Keratinocyte (primary cell): Measurements from ENCODE around the gene PRKN. TPM values are rescaled to one million over a fixed set of nuclear protein-coding genes. Genes with fewer than 3 reads are reported as not detected.

Source experiments
- DNase-seq: peaks from one replicate; pipeline ENCODE4 v3.0.0-alpha.2; 2011; ENCODE audit warnings: low read depth, missing footprints, low spot score
- FAIRE-seq: peaks from 2 replicates; lab custom pipeline; 2011; peaks lifted over from hg19 to GRCh38; lab: Jason Lieb, UNC
- H2AFZ ChIP-seq: 2 replicates; pipeline ENCODE4 v1.6.0; 2012; ENCODE audit warnings: low read length, control low read depth, inconsistent platforms; ENCODE audit not compliant: control insufficient read depth
- H3K27ac ChIP-seq: 2 replicates; pipeline ENCODE4 v1.5.1; 2011; ENCODE audit warnings: low read length; ENCODE audit not compliant: control insufficient read depth, insufficient read depth
- H3K27me3 ChIP-seq: 3 replicates; pipeline ENCODE4 v1.6.0; 2011; ENCODE audit warnings: low read length; ENCODE audit not compliant: control insufficient read depth, insufficient read depth; ENCODE audit errors: extremely low read depth
- H3K36me3 ChIP-seq, 2 experiments: 2 replicates in 1 of 2; 3 replicates in 1 of 2; pipeline ENCODE4 v1.5.1; 2011; ENCODE audit warnings: low read length in 2 of 2, mild to moderate bottlenecking in 1 of 2; ENCODE audit not compliant: control insufficient read depth in 2 of 2, insufficient read depth in 2 of 2; ENCODE audit errors: extremely low read depth in 1 of 2
- H3K4me1 ChIP-seq: 3 replicates; pipeline ENCODE4 v1.5.1; 2011; ENCODE audit warnings: low read length; ENCODE audit not compliant: control insufficient read depth, insufficient read depth; ENCODE audit errors: extremely low read depth
- H3K4me2 ChIP-seq: 3 replicates; pipeline ENCODE4 v1.6.0; 2011; ENCODE audit warnings: low read depth, low read length; ENCODE audit not compliant: control insufficient read depth, insufficient read depth; ENCODE audit errors: extremely low read depth
- H3K4me3 ChIP-seq, 3 experiments: fragments of 200-600 bp in 1 of 3; sonication (generic) in 1 of 3; 2 replicates in 2 of 3; 3 replicates in 1 of 3; pipeline ENCODE4 v1.5.1; 2011 to 2016; ENCODE audit warnings: low read length in 3 of 3, mild to moderate bottlenecking in 3 of 3, control low read depth in 2 of 3, inconsistent platforms in 1 of 3, low read depth in 1 of 3, mixed read lengths in 1 of 3, mixed run types in 1 of 3, moderate library complexity in 1 of 3; ENCODE audit not compliant: control insufficient read depth in 2 of 3, insufficient read depth in 2 of 3; ENCODE audit errors: extremely low read depth in 1 of 3
- H3K79me2 ChIP-seq: 2 replicates; pipeline ENCODE4 v1.6.0; 2012; ENCODE audit warnings: low read length; ENCODE audit not compliant: control insufficient read depth, insufficient read depth
- H3K9ac ChIP-seq: 3 replicates; pipeline ENCODE4 v1.6.0; 2011; ENCODE audit warnings: low read length; ENCODE audit not compliant: control insufficient read depth, insufficient read depth; ENCODE audit errors: extremely low read depth
- H3K9me1 ChIP-seq: 3 replicates; pipeline ENCODE4 v1.6.0; 2011; ENCODE audit warnings: low read length; ENCODE audit not compliant: control insufficient read depth, insufficient read depth; ENCODE audit errors: extremely low read depth
- H3K9me3 ChIP-seq: 2 replicates; pipeline ENCODE4 v1.5.1; 2012; ENCODE audit warnings: low read depth, low read length; ENCODE audit not compliant: control insufficient read depth
- H4K20me1 ChIP-seq: 3 replicates; pipeline ENCODE4 v1.6.0; 2011; ENCODE audit warnings: low read length; ENCODE audit not compliant: control insufficient read depth, insufficient read depth; ENCODE audit errors: extremely low read depth
- CTCF ChIP-seq, 3 experiments: IDR thresholded peaks in 1 of 3; conservative IDR thresholded peaks in 1 of 3; optimal IDR thresholded peaks in 1 of 3; 2 replicates in 2 of 3; 3 replicates in 1 of 3; pipeline versions ENCODE3 to v1.5.1; 2011; ENCODE audit warnings: low read length in 3 of 3, mild to moderate bottlenecking in 3 of 3, moderate library complexity in 2 of 3, control low read depth in 1 of 3, inconsistent platforms in 1 of 3; ENCODE audit not compliant: insufficient read depth in 2 of 3; ENCODE audit errors: extremely low read depth in 1 of 3
- EZH2 ChIP-seq: IDR thresholded peaks from one replicate; pipeline ENCODE4 v1.6.1; 2012; ENCODE audit warnings: inconsistent platforms, mild to moderate bottlenecking, low read length, moderate library complexity
- dilution Hi-C: fragments of 300-500 bp; cut with MboI; formaldehyde crosslinking; loops from one replicate; pipeline ENCODE4 v1.7.0; 2020; ENCODE audit warnings: low sequenced_read_pairs; ENCODE audit not compliant: extremely low pct_ligation_motif_present
- polyA plus RNA-seq, 5 experiments: library from polyadenylated mRNA; depleted of rRNA in 3 of 5; stranded (reverse) in 3 of 5; stranded (forward) in 1 of 5; unstranded in 1 of 5; fragments of >200 nt; gene quantifications; 1 replicate in 1 of 5; 2 replicates in 3 of 5; 3 replicates in 1 of 5; pipeline versions ENCODE4 v1.2.1 to v1.2.3, GENCODE V29; 2011 to 2012; ENCODE audit warnings: missing spikeins in 2 of 5, low read depth in 1 of 5, low replicate concordance in 1 of 5

The PRKN gene
- polyA plus RNA-seq, 1 donor (not counting 4 experiments of a cell fraction or from before 2014, with no cell fraction given) = 0.67 TPM

- no peak overlapping the region for H2AFZ ChIP-seq
- no peak overlapping the region for H3K4me2 ChIP-seq
- FAIRE-seq (no peak), DNase-seq (no peak)
- no peaks in the 10 kb centered on the region for H3K36me3 ChIP-seq
- no peak overlapping the region for H3K4me3 ChIP-seq
- H3K9me3 ChIP-seq = no peaks in the 10 kb centered on the region
- no peaks in the 10 kb centered on the region for H3K27me3 ChIP-seq
- no peaks in the 10 kb centered on the region for H3K9me1 ChIP-seq
- no peaks in the 10 kb centered on the region for H3K79me2 ChIP-seq
- dilution Hi-C loops = no loop called here
- no peaks in the 10 kb centered on the region for H4K20me1 ChIP-seq
- no peak overlapping the region for H3K27ac ChIP-seq
- TF ChIP-seq EZH2 (no peak), CTCF (optimal IDR thresholded peaks at IDR 0.05 in 1 of 3, IDR thresholded peaks at IDR 0.05 in 1 of 3, conservative IDR thresholded peaks at IDR 0.05 in 1 of 3; ENCODE audit: extremely low read depth in 1 of 3, insufficient read depth in 2 of 3, low read length in 3 of 3) (no peak)
- no peak overlapping the region for H3K9ac ChIP-seq
- H3K4me1 ChIP-seq = no peaks in the 10 kb centered on the region
Observed at GRCh38 chr6:162568266-162568665, 159.3 kb downstream of the PRKN start.

- Histone ChIP-seq H3K27me3 (no peaks in the 10 kb centered on the region), H3K9me1 (no peaks in the 10 kb centered on the region), H3K4me2 (no peak overlapping the region), H3K4me3 (no peak overlapping the region), H3K9ac (no peak overlapping the region), H3K27ac (no peak overlapping the region), H3K4me1 (no peaks in the 10 kb centered on the region), H3K9me3 (no peaks in the 10 kb centered on the region), H3K36me3 (no peaks in the 10 kb centered on the region), H3K79me2 (no peaks in the 10 kb centered on the region), H2AFZ (no peak overlapping the region), H4K20me1 (no peaks in the 10 kb centered on the region)
- dilution Hi-C loops = no loop called here
- TF ChIP-seq EZH2 (no peak), CTCF (optimal IDR thresholded peaks at IDR 0.05 in 1 of 3, IDR thresholded peaks at IDR 0.05 in 1 of 3, conservative IDR thresholded peaks at IDR 0.05 in 1 of 3; ENCODE audit: extremely low read depth in 1 of 3, insufficient read depth in 2 of 3, low read length in 3 of 3) (no peak)
- no peak for FAIRE-seq
- no peak for DNase-seq
Observed at GRCh38 chr6:162562041-162562440, 165.5 kb downstream of the PRKN start.
